ENCODE data around the gene SH2D3C. TPM values are rescaled to one million over a fixed set of nuclear protein-coding genes. Genes with fewer than 3 reads are reported as not detected.

The SH2D3C gene
- under 0.01 and 0.43 TPM in 2 replicates for total RNA-seq

GRCh38 chr9:127778280-127779135, at the start of gene SH2D3C:
Gene SH2D3C (minus strand): TSS chr9:127778666. CDS start chr9:127778627, 39 bp downstream.

GRCh38 chr9:127802576-127803443, 24.3 kb upstream of the SH2D3C start, which contains the start of gene FPGS:
Gene FPGS (plus strand): TSS chr9:127802882. CDS start chr9:127802925, 43 bp downstream.

GRCh38 chr9:127785933-127786772, 7.7 kb upstream of the SH2D3C start, which contains the start of gene CDK9:
Gene CDK9 (plus strand): TSS chr9:127786034. CDS start chr9:127786149, 115 bp downstream.

GRCh38 chr9:127734747-127735529, 43.5 kb downstream of the SH2D3C start, which contains the start of gene TOR2A:
Gene TOR2A (minus strand): TSS chr9:127735294. CDS start chr9:127735270, 24 bp downstream.

GRCh38 chr9:127715470-127716337, 62.8 kb downstream of the SH2D3C start, which contains the start of the genes PTRH1 and TTC16:
Gene PTRH1 (minus strand): TSS chr9:127715663. CDS start chr9:127715639, 24 bp downstream.
Gene TTC16 (plus strand): TSS chr9:127716079. CDS start chr9:127716146, 67 bp downstream.

GRCh38 chr9:127706836-127707241, 71.6 kb downstream of the SH2D3C start, which contains the start of gene CFAP157:
Gene CFAP157 (plus strand): TSS chr9:127706988. CDS start chr9:127707032, 44 bp downstream.

Other genes with a start within 250 kb of the SH2D3C start
- 11.0 and 16.6 TPM in 2 replicates for gene STXBP1, start 166.4 kb downstream of the SH2D3C start, total RNA-seq
- under 0.01 TPM in 1 of 2 replicates, not detected in the other for gene CFAP157, start 71.7 kb downstream of the SH2D3C start, total RNA-seq
- 7.2 and 9.4 TPM in 2 replicates for gene PTRH1, start 63.0 kb downstream of the SH2D3C start, total RNA-seq
- not detected in 2 replicates for gene TTC16, start 62.6 kb downstream of the SH2D3C start, total RNA-seq
- gene TOR2A, start 43.4 kb downstream of the SH2D3C start, total RNA-seq = 5.1 and 9.4 TPM in 2 replicates
- 33.0 and 61.7 TPM in 2 replicates for gene CDK9, start 7.4 kb upstream of the SH2D3C start, total RNA-seq
- 41.6 and 47.3 TPM in 2 replicates for gene FPGS, start 24.2 kb upstream of the SH2D3C start, total RNA-seq
- 4.3 and 7.5 TPM in 2 replicates for gene ENG, start 76.0 kb upstream of the SH2D3C start, total RNA-seq
- gene AK1, start 99.0 kb upstream of the SH2D3C start, total RNA-seq = 12.2 and 43.2 TPM in 2 replicates
- 20.0 and 28.7 TPM in 2 replicates for gene ST6GALNAC6, start 120.9 kb upstream of the SH2D3C start, total RNA-seq
- gene ST6GALNAC4, start 138.4 kb upstream of the SH2D3C start, total RNA-seq = 12.6 and 28.2 TPM in 2 replicates
- 8.6 and 15.3 TPM in 2 replicates for gene PIP5KL1, start 152.1 kb upstream of the SH2D3C start, total RNA-seq
- gene DPM2, start 159.2 kb upstream of the SH2D3C start, total RNA-seq = 12.6 and 21.1 TPM in 2 replicates
- 15.8 and 22.4 TPM in 2 replicates for gene EEIG1, start 202.3 kb upstream of the SH2D3C start, total RNA-seq